HG02840 (cell line): ENCODE measurements around the gene ACSS1.

Experiments used
- ATAC-seq: cut with Tn5 transposase; IDR thresholded peaks from one replicate; pipeline ENCODE4 v1.9.1; 2021; ENCODE audit warnings: mild to moderate bottlenecking, moderate library complexity, moderate number of reproducible peaks; ENCODE audit not compliant: unreplicated experiment, low FRiP score

ACSS1 gene

DNA sequence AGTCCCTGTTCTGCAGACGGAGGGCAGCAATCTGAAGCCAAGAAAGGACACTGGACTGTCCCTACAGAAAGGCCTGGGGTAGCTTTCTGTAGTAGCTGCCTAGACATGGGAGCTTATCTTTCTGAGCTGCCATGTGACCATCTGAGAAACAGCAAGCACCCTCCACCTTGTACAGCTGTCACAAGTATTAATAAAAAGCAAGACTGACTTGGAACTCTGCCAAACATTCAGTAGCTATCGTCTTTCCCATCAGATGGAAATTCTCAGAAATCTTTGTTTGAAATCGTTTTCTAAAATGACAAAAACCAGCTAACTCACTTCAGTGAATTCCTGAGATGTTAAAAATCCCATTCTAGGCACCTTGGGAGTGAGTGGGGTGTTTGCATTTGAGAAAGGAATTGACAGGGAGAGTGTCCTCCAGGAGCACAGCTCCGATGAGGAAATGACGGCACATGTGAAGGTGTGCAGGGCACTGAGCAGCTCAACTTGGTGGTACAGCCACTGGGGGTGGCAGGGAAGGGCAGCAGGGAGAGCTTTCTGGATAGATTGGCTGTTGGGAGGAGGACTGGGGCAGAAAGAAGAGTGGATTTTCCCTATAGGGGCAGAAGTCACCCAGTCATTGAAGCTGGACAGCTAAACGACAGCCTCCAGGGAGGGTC lies 24.5 kb downstream of the ACSS1 start:
- ATAC-seq, result no peak

DNA sequence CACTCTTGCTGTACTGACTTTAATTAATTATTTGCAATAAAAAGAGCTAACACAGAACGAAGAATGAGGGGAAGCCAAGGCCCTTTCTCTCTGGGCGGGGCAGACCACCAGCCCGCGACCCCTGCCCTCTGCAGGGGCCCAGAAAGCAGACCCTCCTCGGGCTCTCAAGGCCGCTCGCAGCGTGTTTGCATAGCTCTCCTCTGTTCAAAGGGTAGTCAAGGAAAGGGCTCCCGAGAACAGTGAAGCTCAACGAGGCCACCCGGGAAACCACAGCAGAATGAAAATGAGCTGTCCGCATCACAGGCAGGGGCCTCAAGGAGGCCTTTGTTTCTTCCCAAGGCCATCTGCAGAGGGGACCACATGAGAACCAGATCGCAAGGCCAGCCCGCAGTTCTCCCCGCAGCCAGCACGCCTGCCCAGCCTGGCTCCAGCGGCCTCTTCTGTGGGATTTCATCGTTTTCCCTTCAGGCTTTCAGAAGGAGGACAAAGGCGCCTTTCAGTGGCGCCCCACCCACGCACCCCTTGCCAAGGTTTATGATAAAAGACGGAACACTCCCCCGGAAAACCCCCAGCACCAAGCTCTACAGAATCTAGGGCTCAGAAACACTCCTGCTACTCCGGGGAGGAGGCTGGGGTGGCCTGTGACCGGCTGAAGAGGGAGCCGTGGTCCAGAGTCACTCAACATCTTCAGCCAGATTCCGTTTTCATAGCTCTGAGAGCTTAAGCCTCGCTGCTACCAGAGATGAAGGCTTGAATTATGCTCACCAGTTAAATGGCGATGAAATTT lies 25.3 kb downstream of the ACSS1 start:
- ATAC-seq, result no peak

DNA sequence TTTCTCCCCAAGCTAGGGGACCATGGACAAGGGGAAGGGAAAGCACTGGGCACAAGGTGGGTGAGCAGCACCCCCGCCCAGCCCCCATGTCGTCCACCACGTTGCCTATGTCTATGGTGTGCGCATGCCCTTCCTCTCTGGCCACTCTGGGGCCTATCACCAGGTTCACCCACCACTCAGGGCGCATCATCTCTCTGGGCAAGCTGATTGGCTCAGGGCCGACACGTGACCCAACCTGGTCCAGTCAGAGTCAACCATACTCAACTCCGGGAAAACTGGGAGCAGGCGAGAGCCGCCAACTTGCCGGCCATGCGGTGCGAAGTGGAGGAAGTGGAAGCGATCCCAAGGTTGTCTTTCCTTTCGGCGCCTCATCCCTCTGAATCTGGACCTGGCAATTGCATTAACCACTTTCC lies 25.9 kb downstream of the ACSS1 start:
- no peak for ATAC-seq

DNA sequence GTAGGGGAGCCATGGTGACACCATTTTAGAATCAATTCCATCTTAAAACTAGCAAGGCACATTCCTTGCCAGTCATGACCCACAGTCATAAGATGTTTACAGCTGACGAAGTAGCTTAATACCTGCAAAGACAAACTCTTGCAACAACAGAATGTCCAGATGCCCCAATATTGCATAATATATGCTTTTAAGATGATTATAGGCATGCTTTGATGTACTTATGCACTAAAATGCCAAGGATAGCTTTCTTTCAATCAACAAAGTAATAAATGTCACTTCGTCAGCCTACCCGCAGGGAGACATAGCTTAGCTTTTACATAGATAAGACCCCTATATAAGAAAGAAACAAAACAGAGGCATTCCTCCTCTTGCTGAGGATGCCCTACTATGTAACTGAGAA lies 26.7 kb downstream of the ACSS1 start:
- ATAC-seq, result no peak

DNA sequence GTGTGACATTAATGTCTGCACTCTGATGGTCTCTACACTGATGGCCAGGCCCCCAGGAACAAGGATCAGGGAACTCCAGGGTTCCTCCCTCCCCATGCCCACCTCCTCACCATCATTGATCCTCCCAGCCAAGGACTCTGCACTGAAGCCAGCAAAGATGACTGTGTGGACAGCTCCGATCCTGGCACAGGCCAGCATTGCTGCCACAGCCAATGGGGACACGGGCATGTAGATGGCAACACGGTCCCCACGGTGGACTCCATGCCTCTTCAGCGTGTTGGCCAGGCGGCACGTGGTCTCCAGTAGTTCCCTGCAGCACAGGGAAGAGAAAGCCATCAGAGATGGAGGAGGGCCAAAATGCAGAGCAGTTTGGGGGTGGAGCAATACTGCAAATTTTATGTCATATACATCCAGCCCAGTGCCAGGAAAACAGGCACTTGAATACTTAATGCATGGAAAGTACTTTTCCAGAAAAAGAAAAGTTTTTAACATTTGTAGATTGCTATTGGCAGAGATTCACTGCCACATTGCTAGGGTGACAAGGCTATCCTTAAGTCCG lies 27.2 kb downstream of the ACSS1 start:
- ATAC-seq, result no peak

DNA sequence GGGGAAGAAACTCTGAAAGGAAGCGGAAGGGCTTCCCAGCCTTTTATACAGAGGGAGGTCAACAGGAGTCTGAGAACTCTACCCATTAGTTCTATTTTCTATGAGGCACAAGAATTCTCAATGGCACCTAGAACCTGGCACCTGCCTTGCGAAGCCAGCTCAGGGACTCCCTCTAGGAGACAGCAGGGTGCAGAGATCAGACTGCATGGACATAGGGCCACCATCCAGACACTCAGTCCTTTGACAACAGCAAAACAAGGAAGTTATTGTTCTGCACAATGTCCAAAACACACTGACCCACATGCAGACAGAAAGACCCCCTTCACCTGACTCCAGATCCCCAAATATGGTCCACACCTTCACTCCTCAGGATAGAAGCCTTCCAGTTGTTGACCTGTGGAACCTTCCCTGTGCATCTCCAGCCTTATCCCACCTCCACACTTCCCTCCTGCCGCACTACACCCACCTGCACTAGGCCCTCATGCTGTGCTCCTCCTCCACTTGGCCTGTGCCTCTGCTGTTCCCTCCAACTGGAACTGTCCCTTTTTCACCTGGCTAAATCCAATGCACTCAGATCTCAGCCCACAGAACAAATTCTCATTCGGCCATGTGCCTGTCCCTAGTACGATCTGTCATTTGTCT lies 27.8 kb downstream of the ACSS1 start:
- no peak for ATAC-seq

DNA sequence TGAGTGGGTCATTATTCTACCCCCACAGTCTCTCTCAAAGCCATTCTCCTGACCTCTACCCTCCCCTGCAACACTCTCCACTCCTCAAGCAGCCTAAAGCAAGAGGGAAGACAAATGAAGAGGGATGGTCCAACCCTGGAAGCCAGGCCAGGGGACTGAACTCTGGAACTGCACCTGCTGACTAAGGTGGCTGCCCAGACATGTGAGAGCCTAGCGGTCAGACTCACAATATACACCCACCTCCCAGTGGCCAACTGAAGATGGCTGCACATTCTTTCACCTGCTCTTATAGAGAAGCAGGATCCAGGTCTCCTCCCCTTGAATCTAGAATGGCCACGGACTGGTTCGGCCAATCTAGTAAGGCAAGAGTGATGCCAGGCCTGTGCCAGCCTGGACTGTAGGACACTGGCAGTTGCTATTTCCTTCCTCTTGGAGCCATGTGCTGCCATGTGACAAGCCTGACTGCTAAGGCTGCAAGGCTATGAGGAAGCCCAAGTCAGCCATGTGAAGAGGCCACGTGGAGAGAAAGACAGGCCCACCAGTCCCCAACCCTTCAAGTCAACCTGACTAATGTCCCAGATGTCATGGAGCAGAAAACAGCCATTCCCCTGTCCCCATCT lies 31.8 kb downstream of the ACSS1 start:
- no peak for ATAC-seq

DNA sequence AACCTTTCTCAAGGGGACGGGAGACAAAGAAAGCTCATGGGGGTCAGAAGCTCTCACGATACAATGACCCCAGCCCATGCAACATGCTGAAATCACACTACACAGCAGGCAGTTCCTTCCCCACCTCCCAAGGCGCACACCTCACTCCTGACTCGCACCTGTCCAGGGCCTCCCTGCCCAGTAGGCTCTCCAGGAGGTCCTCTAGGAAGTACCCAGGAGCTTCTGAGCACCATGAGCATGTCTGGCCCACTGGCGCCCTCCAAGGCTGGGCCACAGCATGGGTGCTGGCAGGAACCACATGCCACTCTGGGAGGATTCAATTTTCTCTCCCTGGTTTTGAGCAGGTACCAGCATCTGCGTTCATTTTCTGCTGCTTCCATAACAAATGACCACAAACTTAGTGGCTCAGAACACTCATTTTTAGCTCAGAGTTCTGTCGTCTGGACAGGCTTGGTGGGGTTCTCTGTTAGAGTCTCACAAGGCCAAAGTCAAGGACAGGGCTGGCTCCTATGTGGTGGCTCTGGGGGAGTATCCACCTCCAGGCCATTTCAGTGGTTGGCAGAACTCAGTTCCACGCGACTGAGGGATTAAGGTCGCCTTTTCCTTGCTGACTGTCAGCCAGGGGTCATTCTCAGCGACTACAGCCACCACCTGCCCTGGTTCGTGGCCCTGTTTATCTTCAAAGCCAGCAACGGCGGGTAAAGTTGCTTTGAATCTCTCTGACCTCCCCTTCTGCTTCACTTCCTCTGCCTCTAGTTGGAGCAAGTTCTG lies 32.7 kb downstream of the ACSS1 start:
- ATAC-seq, result no peak

DNA sequence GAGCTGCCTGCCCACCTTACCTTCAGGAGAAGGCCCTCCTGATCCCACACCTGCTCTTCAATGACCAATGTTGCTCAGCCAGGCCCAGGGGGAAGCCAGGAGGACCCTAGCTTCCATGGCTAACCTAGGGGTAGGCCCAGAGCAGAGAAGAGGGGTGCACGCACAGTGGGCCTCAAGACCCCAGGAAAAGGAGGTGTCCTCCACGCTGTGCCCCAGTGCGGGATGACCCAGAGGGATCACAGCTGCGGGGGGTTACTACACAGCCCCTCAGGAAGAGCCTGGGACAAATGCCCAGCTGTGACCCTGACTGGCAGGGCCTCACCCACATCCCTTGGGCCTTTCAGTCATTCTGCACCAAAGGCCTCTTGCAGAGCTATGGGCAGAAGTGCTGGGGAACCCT lies 33.8 kb downstream of the ACSS1 start:
- no peak for ATAC-seq

DNA sequence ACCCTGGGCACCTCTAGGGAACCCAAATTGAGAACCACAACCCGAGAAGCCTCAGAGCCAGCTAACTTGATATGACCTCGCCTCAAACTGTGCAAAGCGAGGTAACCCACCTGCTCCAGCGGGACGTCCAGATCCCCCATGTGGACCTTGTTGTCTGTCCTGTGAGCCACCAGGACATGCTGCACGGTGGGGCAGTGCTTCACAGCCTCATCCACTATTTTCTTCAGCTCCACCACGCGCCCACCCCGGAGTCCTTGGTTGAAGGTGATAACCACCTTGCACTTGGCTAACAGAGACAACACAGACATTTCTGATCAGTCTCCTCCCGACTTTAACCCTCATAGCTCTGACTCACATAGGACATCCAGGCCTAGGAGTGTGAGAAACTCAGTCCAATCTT lies 34.6 kb downstream of the ACSS1 start:
- ATAC-seq, result no peak

DNA sequence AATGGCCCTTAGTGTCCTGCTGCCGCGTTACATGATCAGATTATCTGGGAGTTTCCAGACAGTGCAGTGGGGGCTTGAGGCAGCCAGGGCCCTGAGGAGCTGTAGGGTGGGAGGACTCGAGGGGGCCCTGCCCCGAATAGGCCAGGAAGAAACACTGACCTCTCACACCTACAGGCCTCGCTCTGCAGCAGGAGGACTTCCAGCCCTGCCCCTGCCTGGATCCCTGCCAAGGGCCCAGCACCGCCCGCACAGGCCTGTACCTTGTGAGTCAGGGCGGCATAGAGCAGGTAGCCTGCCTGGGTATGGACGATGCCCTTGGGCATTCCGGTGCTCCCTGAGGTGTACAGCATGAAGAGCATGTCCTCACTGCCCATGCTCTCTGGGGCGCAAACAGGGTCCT lies 35.3 kb downstream of the ACSS1 start:
- ATAC-seq, result no peak

DNA sequence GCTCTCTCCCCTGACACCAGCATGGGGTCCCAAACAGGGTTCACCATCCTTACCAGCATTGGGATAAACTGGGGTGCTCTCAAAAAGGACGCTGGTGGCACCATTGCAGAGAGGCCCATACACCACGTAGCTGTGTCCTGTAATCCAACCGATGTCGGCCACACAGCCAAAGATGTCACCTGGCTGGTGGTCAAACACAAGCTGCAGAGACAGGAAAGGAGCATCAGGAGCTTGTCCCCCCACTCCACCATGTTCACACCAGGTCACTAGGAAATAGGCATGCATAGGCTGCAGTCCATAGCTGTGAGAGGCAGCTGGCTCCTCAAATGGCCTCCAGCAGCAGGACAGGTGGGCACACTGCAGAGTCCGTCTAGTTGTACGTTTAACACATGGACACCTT lies 36.6 kb downstream of the ACSS1 start:
- no peak for ATAC-seq

DNA sequence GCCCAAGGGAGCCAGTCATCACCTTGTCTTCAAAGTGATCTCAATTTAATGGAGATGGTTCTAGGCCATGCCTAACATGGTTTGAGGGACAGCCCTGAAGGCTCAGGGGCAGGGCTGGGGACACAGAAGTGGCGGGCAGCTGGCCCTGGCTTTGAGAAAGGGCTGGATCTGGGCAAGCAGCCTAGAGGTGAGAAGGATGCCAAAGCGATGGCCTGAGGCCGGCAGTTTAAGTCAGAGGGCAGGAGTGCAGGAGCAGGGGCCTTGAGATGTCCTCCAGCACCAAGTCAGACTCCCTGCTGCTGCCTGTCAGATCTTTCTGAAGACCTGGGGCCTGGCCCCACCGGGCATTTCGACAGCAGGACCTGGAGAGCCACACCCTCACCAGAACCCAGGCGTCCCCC lies 37.0 kb downstream of the ACSS1 start:
- ATAC-seq, result no peak

DNA sequence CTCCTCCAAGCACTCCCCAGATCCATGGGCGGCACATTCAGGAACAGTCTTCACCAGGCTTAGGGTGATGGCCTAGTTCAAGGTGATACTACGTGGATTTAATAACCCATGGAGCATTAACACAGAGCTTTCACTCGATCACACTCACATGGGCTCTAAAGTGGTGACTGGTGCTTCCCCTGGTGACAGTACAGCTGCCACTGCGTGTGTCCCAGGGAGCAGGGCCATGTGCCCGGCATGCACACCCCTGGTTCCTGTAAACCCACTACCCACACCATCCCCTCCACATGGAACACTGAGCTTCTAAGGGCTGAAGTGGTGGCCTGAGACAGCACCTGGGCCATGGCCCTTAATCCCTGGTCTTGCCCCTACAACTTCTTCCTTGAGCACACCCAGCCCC lies 37.6 kb downstream of the ACSS1 start:
- no peak for ATAC-seq

DNA sequence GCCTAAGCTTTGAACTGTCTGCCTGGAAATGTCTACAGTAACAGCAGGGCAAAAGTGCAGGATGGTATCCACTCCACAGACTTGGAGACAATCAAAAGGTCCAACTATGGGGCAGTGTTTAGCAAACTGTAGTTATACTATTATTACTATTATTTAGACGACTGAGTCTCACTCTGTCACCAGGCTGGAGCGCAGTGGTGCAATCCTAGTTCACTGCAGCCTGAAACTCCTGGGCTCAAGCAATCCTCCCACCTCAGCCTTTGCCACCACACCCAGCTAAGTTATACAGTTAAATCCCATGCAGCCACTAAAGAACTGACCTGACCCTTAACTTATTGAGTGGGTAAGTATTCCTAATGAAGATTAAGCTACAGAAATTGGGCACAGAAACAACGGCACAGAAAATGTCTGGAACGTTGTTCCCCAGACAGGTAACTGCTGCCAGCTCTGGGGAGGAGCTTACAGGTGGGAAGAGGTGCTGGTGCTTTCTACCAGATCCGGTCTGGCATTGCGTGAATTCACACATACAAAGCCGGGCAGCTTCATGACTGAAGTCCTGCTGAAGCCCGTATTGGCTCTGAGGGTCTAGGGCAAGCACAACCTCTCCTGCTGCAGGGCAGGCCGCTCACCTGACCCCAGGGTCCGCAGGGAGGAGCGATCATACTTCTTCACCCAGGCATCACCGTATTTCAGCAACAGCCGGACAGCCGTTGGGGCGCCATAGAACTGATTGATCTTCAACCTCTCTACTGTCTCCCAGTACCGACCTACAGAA lies 38.4 kb downstream of the ACSS1 start:
- no peak for ATAC-seq

DNA sequence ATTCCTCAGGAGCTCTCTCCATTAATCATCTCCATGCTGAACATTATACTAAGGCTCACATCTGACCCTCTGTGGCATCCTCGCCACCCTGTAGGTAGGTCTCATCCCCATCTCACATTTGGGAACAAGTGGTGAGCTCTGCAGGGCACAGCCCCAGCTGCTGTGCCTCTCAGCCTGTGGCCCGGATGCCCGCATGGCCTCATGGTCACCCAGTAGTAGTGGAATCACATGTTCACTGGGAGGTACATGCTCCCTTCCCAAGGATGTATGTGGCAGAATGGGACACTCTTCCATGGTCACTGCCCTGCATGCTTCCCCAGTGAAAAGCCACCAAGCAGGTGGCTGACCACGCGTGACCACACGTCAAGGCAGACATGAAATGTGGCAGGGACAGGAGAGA lies 39.1 kb downstream of the ACSS1 start:
- no peak for ATAC-seq

DNA sequence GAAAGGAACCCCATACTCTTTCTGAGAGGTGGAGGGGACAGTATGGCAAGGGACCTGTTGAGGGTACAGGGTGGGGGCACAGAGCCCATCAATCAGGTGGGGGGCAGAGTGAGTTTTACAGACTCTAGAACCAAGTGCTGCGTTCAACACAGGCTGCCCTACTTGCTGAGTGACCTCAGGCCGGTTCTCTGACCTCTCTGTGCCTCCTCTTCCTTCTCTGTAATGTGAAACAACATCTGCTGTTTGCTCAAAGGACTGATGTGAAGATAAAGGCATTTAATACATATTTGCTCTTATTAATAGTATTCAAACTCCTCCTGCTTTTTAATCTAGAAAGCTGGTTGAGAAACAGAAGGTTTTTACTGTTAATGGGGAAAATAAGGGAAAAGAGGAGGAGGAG lies 39.5 kb downstream of the ACSS1 start:
- ATAC-seq, result no peak

DNA sequence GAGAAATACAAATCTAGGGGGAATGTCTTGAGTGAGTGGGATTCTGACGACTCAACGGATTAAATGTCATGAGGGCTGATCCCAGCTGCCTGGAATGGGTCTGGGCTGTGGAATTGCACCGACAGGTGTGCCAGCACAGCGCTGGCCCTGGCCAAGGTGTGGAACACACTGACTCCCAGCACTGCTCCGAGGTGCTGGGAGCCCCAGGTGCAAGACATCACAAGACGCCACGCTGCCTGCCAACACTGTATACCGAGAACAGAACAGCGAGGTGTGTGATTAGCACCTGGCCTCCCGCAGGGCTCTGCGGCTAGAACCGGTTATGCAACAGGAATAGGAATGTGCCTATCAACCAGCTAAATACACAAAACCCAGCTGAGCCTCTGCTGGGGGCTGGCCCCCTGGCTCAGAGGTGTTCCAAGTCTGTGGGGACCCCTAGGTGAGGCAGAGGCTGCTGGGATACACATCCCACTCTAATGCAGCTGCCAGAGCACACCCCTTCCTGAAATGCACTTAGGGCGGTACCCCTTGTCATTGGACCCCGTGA lies 40.6 kb downstream of the ACSS1 start:
- ATAC-seq, result no peak

DNA sequence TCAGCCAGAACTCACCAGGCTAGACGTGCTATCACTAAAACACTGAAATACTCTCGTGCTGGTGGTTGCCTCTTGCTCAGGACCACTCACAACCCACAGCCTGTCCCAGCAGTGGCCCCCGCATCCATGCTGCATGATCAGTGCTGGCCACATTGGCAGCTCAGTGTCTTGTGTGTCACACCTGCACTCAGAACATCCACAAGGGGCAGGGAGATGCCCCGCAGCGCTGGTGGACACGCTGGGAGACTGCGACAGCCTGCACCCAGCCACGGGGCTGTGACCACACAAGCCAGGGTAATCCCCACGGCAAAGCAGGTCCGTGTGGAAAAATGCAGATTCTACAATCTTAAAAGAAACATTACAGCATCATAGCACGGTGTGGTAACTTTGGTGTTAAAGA lies 41.5 kb downstream of the ACSS1 start:
- no peak for ATAC-seq
